Mammary epithelial cell (primary cell): ENCODE data around the gene MAPK8.

Experiments
- EZH2 ChIP-seq: IDR thresholded peaks from 2 replicates; pipeline ENCODE4 v1.6.1; 2012; ENCODE audit warnings: low read length, inconsistent platforms, borderline replicate concordance
- TF ChIP-seq, protein P1 (sequence below), 2 donors: IDR thresholded peaks in 1 of 2; conservative IDR thresholded peaks in 1 of 2; 2 replicates each; pipeline ENCODE4 v1.5.1; 2011 to 2012; ENCODE audit warnings: inconsistent platforms in 2 of 2, low read length in 2 of 2, mild to moderate bottlenecking in 2 of 2, control low read depth in 1 of 2, low read depth in 1 of 2; ENCODE audit not compliant: insufficient read depth in 1 of 2; ENCODE audit errors: extremely low read depth in 1 of 2

DNA sequence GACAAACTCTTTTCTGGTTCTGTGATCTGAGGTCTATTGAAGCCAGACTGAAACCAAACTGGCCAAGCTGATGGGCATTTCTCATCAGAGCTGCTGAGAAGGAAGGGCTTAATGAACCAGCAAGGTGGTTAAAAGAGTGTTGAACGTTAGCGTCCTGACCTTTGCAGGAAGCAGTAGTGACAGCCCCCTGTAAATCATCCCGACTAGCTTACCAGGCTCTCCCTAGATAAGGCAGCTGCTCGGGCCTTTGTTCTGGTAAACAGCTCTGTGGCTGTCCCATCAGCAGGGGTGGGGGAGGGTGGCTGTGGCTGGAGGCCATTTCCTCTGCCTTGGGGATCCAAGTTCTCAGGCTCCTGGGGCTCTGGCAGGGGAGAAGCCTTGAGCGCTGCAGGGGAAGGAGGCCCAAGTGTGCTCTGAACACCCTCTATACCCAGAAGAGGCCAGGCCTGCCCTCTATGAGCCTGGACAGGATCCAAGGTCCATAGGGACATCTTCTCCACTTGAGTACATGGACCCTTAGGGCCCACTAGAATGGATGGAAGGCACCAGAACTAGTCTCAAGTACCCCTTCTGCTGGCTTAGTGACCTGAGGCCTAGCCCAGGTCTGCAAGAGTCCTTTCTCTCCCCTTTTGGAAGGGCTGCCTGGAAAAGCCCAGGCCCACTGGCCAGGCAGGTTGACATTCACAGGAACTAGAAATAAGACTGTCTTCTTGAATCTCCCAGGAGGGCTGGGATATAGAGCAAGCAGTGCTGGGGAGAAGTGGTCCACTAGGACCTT, 163.8 kb downstream of the MAPK8 start:
- TF ChIP-seq EZH2, result no peak
- TF ChIP-seq, protein P1, sequence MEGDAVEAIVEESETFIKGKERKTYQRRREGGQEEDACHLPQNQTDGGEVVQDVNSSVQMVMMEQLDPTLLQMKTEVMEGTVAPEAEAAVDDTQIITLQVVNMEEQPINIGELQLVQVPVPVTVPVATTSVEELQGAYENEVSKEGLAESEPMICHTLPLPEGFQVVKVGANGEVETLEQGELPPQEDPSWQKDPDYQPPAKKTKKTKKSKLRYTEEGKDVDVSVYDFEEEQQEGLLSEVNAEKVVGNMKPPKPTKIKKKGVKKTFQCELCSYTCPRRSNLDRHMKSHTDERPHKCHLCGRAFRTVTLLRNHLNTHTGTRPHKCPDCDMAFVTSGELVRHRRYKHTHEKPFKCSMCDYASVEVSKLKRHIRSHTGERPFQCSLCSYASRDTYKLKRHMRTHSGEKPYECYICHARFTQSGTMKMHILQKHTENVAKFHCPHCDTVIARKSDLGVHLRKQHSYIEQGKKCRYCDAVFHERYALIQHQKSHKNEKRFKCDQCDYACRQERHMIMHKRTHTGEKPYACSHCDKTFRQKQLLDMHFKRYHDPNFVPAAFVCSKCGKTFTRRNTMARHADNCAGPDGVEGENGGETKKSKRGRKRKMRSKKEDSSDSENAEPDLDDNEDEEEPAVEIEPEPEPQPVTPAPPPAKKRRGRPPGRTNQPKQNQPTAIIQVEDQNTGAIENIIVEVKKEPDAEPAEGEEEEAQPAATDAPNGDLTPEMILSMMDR (conservative IDR thresholded peaks at IDR 0.05 in 1 of 2, IDR thresholded peaks at IDR 0.05 in 1 of 2; ENCODE audit: extremely low read depth in 1 of 2, insufficient read depth in 1 of 2, low read depth in 1 of 2, low read length in 2 of 2), result no peak
